G401.6 (cell line): ENCODE measurements around the gene CUX1.
"Not testable (repeated sequence)": the region's sequence is repeated elsewhere in the genome, so short reads cannot be mapped to it uniquely, and the experiment has no call there.

Experiments
- FAIRE-seq: peaks from 2 replicates; lab custom pipeline; 2012; peaks lifted over from hg19 to GRCh38; lab: Jason Lieb, UNC

Gene CUX1

DNA sequence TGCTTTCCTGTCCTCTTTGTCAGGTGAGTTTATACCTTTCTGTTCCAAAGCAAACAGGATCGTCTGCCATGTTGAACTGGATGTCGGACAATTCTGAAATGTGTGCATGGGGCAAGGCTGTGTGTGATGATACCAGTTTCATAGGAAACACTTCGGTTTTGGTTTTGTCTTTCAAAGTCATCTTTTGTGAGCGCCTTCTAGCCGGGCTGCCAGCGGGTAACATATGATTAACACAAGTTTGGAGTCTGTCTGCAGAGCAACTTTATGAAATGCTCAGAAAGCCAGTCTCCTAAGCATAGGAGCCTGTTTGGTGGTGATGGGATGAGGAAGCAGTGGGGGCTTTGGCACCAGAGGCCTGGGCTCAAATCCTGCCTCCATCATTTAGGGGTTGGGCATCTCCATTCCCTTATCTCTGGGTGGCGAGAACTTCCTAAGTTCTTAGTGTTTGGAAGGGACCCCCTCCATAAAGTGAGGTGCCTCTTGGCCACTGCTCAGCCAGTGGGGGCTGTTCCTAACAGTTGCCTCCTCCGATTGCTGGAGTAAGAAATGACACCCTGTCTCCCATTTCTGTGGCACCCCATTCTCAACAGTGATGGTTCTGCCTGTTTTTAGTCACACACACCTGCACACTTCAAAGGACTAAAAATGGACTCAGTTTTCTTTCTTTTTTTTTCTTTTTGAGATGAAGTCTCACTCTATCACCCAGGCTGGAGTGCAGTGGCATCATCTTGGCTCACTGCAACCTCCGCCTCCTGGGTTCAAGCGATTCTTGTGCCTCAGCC lies 36.8 kb downstream of the CUX1 start:
- FAIRE-seq = no peak

DNA sequence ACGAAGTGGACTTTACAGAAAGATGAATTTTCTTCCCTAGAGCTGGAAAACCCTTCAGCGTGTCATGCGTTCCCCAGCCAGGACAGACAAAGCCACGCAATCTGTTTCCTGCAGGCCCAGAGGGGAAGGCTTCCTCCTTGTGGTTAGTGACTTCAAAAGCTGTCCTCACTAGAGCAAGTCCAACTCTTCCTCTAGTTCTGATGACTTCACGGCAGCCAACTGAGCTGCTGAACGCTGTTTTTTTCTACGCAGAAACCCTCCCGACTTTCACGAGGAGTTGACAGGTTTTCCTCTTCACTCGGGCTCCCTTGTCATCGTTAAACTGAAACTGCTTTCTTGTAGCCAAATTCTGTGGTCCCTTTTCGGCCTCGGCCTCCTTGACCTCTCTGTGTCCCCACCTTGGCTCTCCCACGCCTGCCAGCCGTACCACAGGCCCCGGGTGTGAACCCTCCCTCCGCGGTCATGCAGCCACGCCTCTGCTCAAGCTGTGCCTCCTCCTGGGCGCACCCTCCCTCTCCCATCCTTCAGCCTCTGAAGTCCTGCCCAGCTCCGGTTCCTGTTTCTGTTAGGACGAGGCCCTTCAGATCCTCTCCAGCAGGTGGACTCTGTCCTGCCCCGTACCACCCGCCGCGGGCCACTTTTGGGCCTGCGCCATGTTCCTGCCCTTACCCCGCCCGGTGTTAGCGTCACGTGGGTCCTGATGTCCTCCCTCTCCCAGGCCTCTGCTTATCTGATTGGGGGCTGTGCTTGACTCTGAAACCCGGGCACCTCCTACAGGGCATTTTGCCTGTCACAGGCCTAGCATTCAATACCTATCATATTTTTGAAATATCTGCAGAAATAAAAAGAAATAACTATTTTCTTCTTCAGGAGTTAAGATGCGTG lies 39.3 kb downstream of the CUX1 start:
- no peak for FAIRE-seq

DNA sequence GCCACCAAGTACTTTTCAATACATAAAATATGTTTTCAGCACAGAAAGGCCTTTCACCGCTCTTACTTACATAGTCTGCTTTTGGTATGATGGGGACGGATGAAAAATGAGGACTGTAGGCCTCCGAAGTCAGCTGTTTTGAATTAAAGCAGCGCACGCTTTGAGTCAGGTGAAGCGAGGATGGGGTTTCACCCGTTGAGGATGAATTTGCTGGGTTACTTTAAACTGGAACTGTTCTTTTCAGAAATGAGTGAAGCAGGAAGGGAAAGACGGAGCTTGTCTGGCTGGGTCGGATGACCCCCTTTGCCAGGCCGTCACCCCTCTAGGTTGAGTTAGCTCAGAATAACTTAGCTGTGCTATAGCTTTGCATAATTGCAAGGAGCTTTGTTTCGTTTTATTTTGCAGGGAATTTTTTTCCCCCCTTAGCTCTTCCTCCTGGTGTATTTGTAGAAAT lies 40.0 kb downstream of the CUX1 start:
- FAIRE-seq = no peak

DNA sequence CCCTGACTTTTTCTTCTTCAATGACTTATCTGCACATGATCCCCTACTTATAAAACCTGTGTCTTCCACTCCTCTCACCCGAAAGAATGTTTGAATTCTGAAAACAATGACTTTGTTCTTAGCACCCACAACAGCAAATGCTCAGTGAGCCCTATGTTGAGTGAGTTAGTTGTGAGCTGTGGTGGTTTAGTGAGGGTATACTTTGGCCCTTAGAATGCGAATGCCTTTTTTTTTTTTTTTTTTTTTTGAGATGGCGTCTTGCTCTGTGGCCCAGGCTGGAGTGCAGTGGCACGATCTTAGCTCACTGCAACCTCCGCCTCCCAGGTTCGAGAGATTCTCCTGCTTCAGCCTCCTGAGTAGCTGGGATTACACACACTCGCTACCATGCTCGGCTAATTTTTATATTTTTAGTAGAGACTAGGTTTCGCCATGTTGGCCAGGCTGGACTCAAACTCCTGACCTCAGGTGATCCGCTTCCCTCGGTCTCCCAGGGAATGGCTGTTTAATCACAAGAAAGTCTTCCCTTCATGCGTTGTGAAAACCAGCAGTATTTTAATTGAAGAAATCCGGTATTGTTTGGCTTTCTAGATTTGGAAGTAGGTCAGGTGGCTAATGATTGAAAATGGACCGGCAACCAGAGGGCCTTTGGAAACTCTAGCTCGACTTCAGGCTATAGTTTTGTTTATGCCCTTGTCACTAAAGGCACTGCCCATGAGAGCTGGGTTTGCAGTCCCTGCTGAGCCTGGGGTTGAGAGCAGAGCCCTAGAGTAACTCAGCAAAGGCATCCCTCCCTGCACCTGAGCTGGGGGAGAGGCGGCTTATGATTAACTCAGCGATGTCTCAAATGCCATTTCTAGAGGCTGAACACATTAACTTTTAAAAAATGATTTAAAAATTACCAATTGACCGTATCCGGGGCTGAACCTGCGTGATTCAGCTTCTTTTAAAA lies 41.3 kb downstream of the CUX1 start:
- FAIRE-seq = no peak

DNA sequence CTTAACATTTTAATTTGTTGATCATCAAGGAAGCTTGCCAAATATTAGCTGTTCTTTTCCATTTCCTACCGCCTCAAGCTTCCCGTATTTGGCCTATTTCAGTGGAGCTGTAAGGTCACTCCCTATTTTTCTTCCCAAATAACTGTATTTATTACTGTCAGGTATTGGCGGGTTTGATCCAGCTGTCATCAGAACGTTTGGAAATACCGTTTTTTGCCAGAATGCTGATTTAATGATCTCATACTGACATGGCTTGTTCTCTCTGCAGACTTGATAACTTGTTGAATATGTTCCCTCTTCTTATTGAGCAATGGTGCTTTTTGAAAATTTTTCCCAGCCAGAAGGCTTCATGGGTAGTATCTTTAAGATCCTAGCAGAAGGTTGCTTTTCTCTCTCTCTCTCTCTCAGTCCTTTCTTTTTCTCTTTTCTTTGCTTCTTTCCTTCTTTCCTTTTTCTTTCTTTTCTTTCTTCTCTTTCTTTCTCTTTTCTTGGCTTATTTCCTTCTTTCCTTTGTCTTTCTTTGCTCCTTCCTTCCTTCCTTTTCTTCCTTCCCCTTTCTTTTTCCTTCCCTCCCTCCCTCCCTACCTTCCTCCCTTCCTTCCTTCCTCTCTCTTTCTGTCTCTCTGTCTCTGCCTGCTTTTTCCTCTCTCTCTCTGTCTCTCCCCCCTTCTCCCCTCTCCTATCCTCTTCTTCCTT lies 42.1 kb downstream of the CUX1 start:
- no peak for FAIRE-seq

DNA sequence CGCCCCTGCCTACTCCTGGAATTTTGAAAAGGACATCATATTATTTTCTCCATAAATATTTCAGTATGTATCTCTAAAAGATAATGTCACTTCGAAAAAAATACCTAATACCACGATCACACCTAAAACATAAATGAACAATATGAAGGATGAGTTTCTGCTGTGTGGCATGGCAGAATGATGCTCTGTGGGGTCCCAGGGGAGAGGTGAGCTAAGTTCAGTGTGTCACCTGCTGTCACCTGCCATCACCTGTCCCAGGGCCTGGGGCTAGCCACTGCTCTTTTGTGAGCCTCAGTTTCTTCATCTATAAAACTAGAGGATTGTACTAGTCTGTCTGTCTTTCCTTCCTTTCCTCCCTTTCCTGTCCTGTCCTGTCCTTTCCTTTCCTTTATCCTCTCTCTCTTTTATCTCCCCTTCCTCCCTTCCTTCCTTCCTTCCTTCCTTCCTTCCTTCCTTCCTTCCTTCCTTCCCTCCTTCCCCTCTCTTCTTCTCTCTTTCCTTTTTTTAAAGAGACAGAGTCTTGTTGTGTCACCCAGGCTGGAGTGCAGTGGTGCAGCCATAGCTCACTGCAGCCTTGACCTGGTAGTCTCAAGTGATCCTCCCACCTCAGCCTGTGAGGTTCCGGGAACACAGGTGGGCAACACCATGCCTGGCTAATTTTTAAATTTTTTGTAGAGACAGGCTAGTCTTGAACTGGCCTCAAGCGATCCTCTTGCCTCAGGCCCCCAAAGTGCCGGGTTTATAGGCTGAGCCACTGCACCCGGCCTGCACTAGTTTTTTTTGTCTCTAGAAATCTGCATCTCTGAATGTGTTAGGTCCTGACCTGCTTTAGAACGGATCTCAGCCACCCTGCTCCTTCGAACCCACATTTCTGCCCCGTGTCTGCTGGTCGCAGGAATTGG lies 43.1 kb downstream of the CUX1 start:
- FAIRE-seq = no peak

DNA sequence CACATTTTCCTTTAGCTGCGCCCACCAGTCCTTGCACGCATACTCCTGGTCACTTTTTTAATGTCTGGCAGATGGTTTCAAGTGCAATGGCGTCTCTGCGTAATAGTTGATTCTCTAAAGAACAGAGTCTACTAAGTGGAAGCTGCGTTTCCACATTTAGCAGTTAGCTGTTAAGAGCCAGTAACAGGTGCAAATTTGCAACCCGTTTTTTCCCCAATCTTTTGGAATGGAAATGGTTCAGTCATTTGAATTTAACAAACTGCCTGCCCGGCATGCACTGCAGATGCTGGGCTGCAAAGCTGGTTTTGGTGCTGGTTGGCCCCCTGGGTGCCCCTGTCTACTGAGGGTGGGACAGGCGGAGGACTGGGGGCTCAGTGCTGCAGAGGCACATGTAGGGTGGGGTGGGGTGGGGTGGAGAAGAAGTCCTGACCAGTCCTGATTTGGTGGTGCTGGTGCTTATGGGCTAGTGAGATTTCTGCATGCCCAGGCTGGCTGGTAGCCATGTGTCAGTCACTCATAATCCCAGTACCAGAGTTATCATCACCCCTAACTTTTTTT lies 43.9 kb downstream of the CUX1 start:
- no peak for FAIRE-seq

DNA sequence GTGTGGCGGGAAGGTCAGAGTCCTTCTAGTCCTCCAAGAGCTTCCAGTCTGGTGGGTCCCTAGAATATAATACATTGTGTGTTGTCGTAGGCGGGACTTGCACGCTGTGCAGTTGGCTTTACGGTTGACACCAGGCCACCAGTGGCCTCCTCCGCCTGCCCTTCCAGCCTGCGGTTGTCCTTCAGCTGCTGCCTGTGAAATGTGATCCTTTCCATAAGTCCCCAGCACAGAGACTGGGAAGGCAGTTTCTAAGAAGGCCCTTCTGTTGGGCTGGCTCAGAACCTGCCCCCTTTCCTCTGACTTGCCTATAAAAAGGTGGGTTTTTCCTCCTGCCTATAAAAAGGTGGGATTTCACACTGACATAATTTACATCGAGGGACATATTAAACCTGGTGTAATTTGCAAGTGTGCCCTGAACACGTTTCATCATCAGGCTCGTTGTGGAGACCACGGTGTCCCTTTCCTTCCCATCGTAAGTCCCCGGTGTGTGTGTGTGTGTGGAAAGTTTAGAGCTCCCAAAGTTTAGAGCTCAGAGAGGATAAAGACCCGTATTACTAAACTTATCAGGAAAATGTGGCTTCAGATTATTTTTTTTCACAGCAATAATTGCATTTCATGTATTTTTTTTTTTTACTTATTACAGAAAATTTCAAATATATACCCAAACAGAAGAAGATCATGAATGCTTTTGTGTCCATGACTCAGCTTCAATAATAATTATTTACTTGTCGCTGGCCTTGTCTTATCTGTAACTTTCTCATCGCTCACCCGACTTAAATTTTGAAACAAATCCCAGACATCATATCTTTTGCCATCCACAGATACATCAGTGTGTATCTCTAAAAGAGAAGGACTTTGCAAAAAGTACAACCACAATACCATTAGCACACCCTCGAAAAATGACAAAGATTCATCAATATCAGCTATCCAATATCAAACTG lies 45.1 kb downstream of the CUX1 start:
- FAIRE-seq = no peak

DNA sequence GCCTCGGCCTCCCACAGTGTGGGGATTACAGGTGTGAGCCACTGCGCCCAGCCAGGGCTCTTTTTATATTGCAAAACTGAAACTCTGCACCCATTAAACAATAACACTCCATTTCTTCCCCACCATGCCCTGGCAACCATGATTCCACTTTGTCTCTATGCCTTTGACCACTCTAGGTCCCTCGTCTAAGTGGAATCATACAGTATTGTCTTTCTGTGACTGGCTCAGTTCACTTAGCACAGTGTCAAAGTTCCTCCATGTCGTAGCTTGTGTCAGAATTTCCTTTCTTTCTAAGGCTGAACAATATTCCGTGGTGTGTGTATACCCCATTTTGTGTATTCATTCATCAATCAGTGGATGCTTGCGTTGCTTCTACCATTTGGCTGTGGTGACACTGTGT lies 46.2 kb downstream of the CUX1 start:
- FAIRE-seq = no peak

DNA sequence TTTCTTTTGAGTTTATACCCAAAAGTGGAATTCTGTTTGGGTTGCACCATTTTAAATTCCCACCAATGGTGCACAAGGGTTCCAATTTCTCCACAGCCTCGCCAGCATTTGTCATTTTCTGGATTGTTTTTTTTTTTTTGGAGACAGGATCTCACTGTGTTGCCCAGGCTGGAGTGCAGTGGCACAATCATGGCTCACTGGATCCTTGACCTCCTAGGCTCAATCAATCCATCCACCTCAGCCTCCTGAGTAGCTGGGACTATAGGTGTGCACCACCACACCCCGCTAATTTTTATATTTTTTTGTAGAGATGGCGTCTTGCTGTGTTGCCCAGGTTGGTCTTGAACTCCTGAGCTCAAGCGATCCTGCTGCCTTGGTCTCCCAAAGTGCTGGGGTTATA lies 46.6 kb downstream of the CUX1 start:
- FAIRE-seq = no peak

DNA sequence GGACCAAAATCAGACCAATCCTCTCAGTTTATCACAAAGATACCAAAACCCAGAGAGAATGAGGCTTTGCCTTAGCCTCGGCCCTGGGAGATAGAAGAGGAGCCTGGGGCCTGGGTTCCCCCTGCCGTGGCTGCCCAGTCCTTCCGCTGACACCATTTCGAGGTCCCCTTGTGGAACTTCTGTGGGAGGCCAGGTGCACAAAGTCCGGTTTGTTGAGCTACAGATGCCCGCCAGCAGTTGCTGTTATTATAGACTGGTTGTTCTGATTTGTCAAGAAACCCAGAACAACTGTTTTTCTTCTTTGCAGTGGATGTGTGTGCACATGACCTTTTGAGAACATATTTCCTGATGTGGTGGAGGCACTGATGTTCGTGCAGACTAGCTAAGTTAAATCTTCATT lies 47.6 kb downstream of the CUX1 start:
- FAIRE-seq = no peak

DNA sequence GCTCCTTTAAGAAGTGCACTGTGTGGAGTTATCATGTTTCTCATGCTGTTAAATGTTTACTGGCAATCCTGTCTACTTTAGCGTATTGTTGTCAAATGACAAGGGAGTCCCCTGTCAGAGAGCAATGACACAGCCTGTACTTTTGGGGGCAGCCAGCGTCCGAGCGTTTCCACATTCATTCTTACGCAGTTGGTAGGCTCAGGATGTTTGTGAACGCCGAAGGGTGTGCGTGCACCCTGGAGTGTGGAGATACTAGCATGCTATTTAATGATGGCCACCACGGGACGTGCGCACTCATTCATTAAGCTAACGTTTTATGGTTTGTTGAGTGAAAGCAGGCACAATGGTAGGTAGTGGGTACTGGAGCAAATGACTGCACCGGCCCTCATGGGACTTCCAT lies 48.0 kb downstream of the CUX1 start:
- FAIRE-seq = no peak

DNA sequence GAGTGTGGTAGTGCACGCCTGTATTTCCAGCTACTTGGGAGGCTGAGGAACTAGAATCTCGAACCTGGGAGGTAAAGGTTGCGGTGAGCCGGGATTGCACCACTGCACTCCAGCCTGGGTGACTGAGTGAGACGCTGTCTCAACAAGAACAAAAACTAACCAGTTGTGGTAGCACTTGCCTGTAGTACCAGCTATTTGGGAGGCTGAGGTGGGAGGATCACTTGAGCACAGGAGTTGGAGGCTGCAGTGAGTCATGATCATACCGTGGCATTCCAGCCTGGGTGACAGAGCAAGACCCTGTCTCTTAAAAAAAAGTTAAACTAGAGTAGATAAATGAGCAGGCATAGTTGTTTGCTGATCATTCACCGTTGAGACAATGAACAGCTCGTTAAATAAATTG lies 48.9 kb downstream of the CUX1 start:
- no peak for FAIRE-seq

DNA sequence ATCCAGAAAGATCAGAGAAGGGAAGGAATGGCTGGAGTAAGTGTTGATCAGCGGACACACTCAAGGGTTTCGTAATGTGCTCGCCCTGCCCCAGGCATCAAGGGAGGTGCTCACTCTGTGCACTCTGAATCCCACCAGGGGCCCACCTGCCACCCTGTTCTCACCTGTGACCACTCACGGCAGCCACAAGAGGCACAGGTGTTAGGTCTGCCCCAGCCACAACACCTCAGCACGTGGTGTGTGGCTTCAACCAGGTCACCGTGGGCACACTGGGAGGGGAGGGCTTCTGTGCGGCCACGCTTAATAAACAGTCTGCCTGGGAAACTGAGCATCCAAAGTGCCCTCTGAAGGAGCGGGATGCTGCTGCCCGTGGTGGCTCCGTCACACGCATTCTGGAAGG lies 49.8 kb downstream of the CUX1 start:
- no peak for FAIRE-seq

DNA sequence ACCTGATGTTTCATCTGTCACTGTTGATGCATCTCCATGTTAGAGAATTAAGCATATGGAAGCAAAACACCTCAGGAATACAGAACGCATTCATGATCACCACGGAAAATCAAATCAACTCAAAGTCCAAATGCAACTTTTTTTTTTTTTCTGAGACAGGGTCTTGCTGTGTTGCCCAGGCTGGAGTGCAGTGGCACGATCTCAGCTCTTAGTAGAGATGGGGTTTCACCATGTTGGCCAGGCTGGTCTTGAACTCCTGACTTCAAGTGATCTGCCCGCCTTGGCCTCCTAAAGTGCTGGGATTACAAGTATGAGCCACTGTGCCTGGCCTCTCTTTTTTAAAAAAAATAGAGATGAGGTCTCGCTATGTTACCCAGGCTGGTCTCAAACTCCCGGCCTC lies 50.3 kb downstream of the CUX1 start:
- not testable (repeated sequence) for FAIRE-seq

DNA sequence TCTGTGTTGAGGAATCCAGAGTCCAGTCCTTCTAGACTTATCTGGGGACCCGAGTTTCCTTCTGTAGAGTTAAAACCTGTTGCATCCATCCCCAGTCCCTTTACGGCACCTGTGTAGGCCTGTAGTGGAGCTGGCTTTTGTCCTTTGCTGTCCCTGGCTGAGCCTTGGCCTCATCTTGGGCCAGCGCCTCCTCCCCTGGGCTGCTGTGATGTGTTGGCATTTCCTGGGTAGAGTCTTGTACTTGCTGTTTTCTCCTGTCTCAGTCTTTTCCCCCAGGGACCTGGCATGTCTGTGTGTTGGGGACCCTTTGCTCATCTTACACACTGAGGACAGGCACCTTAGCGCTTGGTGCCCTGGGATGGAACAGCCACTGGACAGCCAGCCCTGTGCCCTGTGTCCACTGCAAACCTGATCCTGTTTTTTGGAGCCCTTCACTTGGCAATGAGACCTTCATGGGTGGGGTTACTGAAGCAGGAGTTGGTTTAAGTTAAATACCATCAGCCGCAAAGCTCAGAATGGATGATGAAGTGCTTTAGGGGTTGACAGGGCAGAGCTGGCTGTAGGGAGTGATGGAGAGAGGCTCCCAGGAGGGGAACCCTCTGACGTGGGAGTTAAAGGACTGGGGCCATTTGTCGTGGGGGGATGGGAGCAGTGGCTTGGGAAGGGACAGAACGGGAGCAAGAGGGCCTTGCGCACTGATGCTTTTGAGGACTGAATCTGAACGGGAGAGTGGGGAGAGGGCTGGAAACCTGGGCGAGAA lies 50.9 kb downstream of the CUX1 start:
- no peak for FAIRE-seq

DNA sequence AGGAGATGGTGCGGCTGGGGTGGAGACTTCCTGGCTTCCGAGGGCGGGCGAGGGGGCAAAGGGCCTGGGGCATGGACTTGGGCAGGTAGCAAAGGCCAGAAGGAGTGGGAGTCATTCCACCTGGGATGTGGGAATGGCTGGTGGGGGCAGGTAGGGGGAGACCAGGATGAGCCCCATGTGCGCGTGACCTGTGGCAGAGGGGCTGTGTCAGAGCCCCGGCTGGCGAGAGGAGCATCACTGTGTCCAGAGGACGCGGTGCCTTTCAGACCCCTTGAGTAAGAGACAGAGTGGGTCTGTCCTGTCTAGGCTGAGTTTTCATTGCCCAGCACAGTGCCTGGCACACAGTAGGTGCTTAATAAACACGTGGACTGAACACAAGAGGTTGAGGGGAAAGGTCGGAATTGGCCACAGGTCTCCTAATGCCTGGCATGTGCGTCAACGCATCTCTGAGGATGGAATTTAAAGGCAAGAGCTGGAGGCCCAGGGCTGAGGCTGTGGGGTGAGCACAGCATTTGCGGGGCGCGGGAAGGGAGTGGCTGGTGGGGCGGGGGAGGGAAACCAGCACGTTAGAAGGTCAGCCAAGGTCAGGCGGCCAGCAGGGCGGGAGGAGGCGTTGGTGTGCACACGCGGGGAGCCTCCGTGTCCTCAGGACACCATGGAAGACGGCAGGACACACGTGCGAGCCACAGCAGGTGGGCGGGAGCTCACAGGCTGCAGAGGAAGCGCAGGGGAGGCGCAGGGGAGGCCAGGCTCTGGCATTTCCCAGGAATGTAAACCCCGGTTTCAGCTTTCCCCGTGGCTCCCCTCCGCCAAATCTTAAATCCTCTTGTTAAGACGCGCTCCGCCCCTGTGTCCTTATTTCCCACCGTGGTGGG lies 51.8 kb downstream of the CUX1 start:
- no peak for FAIRE-seq
